ENCODE measurements around the gene DPY30.
A peak's percentile ranks its signal among the peaks of the same experiment; 100 is the strongest.

The DPY30 gene

GRCh38 chr2:32009516-32010256, 29.9 kb downstream of the DPY30 start:
- peak; percentile 41 for DNase-seq

GRCh38 chr2:32008805-32009515, 30.6 kb downstream of the DPY30 start:
- peak; percentile 15 for DNase-seq

GRCh38 chr2:32007121-32007391, 32.5 kb downstream of the DPY30 start:
- DNase-seq: no peak

GRCh38 chr2:32005371-32005976, 34.1 kb downstream of the DPY30 start:
- DNase-seq: no peak

- DNase-seq: no peak
Observed at GRCh38 chr2:32003791-32004190, 35.8 kb downstream of the DPY30 start.

- DNase-seq: no peak
Observed at GRCh38 chr2:32002406-32002805, 37.2 kb downstream of the DPY30 start.

GRCh38 chr2:31999438-31999837, 40.2 kb downstream of the DPY30 start:
- no peak for DNase-seq

GRCh38 chr2:31998731-31999383, 40.7 kb downstream of the DPY30 start:
- no peak for DNase-seq

GRCh38 chr2:31997653-31998052, 42.0 kb downstream of the DPY30 start:
- no peak for DNase-seq

GRCh38 chr2:31996571-31997150, 42.9 kb downstream of the DPY30 start:
- DNase-seq: no peak

GRCh38 chr2:31992934-31993333, 46.7 kb downstream of the DPY30 start:
- DNase-seq: no peak

GRCh38 chr2:31992025-31992579, 47.5 kb downstream of the DPY30 start:
- no peak for DNase-seq

- no peak for DNase-seq
Observed at GRCh38 chr2:31989946-31990345, 49.7 kb downstream of the DPY30 start.

- DNase-seq: no peak
Observed at GRCh38 chr2:31987454-31988220, 52.0 kb downstream of the DPY30 start.

GRCh38 chr2:31986906-31987305, 52.7 kb downstream of the DPY30 start:
- no peak for DNase-seq

GRCh38 chr2:31983762-31984467, 55.7 kb downstream of the DPY30 start:
- DNase-seq: no peak

- DNase-seq: no peak
Observed at GRCh38 chr2:31980674-31981356, 58.8 kb downstream of the DPY30 start.

- DNase-seq: no peak
Observed at GRCh38 chr2:31979956-31980355, 59.6 kb downstream of the DPY30 start.

- DNase-seq: no peak
Observed at GRCh38 chr2:31979018-31979417, 60.6 kb downstream of the DPY30 start.

- no peak for DNase-seq
Observed at GRCh38 chr2:31978436-31978835, 61.2 kb downstream of the DPY30 start.
